Measurements from ENCODE around the gene EXOC7. TPM values are rescaled to one million over a fixed set of nuclear protein-coding genes. Genes with fewer than 3 reads are reported as not detected.
"Not testable (repeated sequence)": the region's sequence is repeated elsewhere in the genome, so short reads cannot be mapped to it uniquely, and the experiment has no call there.

Gene EXOC7
- polyA plus RNA-seq, 1 donor = 97.8 TPM

DNA sequence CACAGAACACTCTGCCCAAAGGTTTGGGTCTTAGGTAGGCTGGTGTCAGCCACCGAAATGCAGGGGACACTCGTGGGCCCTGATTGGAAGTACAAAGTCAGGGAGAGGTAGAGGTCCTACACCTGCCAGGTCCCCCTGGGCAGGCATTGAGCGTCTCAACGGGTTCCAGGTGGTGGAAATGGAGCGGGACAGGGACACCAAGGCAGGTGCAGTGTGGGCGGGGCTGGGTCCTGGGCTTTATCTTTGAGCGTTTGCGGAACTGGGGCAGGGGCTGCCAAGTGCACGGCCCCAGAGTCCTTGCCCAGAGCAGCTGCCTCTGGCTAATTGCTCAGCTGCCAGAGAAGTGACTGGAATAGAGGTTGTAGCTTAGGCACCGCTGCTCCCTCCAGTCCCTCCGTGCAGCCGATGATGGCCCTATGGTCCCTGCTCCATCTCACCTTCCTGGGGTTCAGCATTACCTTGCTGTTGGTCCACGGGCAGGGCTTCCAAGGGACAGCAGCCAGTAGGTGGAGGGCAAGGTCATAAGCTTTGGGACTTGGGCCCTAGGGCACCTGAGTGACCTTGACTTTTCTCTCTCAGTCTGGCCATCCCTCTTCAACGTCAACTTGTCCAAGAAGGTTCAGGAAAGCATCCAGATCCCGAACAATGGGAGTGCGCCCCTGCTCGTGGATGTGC lies 24.6 kb downstream of the EXOC7 start, which contains the start of gene ZACN:
ZACN (plus strand) TSS at position 323 of the 675 bp plus-strand sequence; CDS start at position 406, 83 bp downstream.
- H3K27me3 ChIP-seq (ENCODE audit: control insufficient read depth, insufficient read depth, low read length) = peaks cover 60% of the 10 kb centered on the region

DNA sequence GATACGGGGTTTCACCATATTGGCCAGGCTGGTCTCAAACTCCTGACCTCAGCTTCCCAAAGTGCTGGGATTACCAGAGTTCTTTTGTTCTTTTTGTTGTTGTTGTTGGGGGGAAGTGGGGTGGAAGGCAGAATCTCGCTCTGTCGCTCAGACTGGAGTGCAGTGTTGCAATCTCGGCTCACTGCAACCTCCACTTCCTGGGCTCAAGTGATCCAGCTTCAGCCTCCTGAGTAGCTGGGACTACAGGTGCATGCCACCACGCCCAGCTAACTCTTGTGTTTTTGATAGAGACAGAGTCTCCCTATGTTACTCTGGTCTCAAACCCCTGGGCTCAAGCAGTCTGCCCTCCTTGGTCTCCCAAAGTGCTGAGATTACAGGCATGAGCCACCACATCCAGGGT lies 25.2 kb downstream of the EXOC7 start:
- Histone ChIP-seq H3K36me3 (ENCODE audit: control insufficient read depth, insufficient read depth, low read length) (peaks cover 11% of the 10 kb centered on the region), H3K4me1 (ENCODE audit: control insufficient read depth, insufficient read depth, low read length) (peaks cover 38% of the 10 kb centered on the region), H3K27me3 (ENCODE audit: control insufficient read depth, insufficient read depth, low read length) (peaks cover 66% of the 10 kb centered on the region)
- not testable (repeated sequence) for H3K27ac ChIP-seq (ENCODE audit: low read length); H3K9me3 ChIP-seq (ENCODE audit: control insufficient read depth, low read depth, low read length); H3K4me3 ChIP-seq (ENCODE audit: low read length); DNase-seq
- no CpG with 5 or more reads among the region's 5 CpGs for WGBS (ENCODE audit: insufficient coverage, low lambda C conversion rate)

More for the DNA sequence above, 24.6 kb downstream of the EXOC7 start, which contains the start of gene ZACN:
- no peak for DNase-seq
- no peak within 1 kb of the TSS for H3K4me3 ChIP-seq (ENCODE audit: low read length)
- H3K9me3 ChIP-seq (ENCODE audit: control insufficient read depth, low read depth, low read length) = peaks cover 8% of the 10 kb centered on the region
- WGBS (ENCODE audit: insufficient coverage, low lambda C conversion rate) = no CpG with 5 or more reads among the region's 17 CpGs
- peaks cover 18% of the 10 kb centered on the region for H3K36me3 ChIP-seq (ENCODE audit: control insufficient read depth, insufficient read depth, low read length)
- no peak within 1 kb of the TSS for H3K27ac ChIP-seq (ENCODE audit: low read length)
- peaks cover 38% of the 10 kb centered on the region for H3K4me1 ChIP-seq (ENCODE audit: control insufficient read depth, insufficient read depth, low read length)

DNA sequence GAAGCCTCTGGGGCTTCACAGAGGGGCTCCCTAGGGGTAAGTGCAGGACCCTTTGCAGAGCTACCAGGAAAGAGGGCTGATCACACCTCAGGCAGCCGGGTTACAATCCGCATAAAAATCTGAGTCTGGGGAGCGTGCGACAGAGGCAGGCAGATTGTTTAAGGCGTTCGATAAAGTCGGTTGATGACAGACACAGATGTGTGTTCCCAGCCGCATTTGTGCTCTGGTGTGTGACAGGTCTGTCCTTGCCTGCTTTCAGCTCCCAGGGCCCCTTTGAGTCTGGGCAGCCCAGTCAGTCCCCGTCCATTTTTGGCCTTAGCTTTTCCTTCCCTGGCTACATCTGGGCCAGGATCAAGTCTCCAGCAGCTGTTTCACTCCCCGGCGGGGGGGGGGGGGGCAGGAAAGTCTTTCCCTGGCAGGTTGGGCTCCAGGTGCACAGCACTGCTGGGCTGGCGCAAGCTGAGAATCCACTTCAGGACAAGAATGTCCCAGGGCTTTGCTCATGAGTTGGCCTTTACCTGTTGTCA lies 25.9 kb downstream of the EXOC7 start:
- DNase-seq = no peak
- Histone ChIP-seq H3K9me3 (ENCODE audit: control insufficient read depth, low read depth, low read length) (peaks cover 8% of the 10 kb centered on the region), H3K4me1 (ENCODE audit: control insufficient read depth, insufficient read depth, low read length) (peaks cover 38% of the 10 kb centered on the region), H3K27me3 (ENCODE audit: control insufficient read depth, insufficient read depth, low read length) (peaks cover 67% of the 10 kb centered on the region), H3K36me3 (ENCODE audit: control insufficient read depth, insufficient read depth, low read length) (peaks cover 4% of the 10 kb centered on the region), H3K4me3 (ENCODE audit: low read length) (no peak overlapping the region), H3K27ac (ENCODE audit: low read length) (no peak overlapping the region)
- no CpG with 5 or more reads among the region's 12 CpGs for WGBS (ENCODE audit: insufficient coverage, low lambda C conversion rate)

DNA sequence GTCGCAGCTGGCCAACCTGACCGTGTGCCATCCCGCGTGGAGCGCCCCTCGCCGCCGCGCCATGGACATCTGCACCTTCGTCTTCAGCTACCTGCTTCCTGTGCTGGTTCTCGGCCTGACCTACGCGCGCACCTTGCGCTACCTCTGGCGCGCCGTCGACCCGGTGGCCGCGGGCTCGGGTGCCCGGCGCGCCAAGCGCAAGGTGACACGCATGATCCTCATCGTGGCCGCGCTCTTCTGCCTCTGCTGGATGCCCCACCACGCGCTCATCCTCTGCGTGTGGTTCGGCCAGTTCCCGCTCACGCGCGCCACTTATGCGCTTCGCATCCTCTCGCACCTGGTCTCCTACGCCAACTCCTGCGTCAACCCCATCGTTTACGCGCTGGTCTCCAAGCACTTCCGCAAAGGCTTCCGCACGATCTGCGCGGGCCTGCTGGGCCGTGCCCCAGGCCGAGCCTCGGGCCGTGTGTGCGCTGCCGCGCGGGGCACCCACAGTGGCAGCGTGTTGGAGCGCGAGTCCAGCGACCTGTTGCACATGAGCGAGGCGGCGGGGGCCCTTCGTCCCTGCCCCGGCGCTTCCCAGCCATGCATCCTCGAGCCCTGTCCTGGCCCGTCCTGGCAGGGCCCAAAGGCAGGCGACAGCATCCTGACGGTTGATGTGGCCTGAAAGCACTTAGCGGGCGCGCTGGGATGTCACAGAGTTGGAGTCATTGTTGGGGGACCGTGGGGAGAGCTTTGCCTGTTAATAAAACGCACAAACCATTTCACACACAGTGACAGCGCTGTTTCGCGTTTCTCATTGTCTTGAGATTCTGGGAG lies 26.6 kb downstream of the EXOC7 start:
- no peak overlapping the region for H3K27ac ChIP-seq (ENCODE audit: low read length)
- no peak overlapping the region for H3K4me3 ChIP-seq (ENCODE audit: low read length)
- DNase-seq = peak in 1 of 2 donors; percentile 40
- no peaks in the 10 kb centered on the region for H3K36me3 ChIP-seq (ENCODE audit: control insufficient read depth, insufficient read depth, low read length)
- H3K4me1 ChIP-seq (ENCODE audit: control insufficient read depth, insufficient read depth, low read length) = peaks cover 38% of the 10 kb centered on the region
- H3K27me3 ChIP-seq (ENCODE audit: control insufficient read depth, insufficient read depth, low read length) = peaks cover 67% of the 10 kb centered on the region
- H3K9me3 ChIP-seq (ENCODE audit: control insufficient read depth, low read depth, low read length) = peaks cover 8% of the 10 kb centered on the region
- WGBS (ENCODE audit: insufficient coverage, low lambda C conversion rate) = no CpG with 5 or more reads among the region's 82 CpGs

DNA sequence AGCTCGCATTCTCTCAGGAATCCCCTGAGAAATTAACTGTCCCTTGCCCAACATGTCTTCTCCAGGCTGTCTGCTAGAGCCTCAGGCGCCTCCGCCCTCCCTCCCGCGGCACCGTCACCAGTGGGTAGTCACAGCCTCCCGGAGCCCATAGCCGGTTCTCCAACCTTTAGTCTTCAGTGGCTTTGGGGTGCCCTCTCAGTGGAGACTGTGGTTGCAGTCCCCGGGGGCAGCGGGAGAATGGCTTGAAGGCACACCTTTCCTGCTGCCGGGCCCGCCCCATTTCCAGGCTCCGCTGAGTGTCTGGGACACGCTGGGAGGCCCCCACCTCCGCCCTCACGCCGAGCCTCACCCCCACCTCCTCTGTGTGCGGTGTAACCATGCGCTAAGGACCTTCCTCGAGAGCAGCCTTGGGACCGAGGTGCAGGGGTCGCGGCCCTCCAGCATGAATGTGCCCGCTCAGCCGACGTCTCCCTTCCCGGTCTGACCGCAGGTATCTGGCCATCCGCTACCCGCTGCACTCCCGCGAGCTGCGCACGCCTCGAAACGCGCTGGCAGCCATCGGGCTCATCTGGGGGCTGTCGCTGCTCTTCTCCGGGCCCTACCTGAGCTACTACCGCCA lies 27.3 kb downstream of the EXOC7 start:
- peaks cover 8% of the 10 kb centered on the region for H3K9me3 ChIP-seq (ENCODE audit: control insufficient read depth, low read depth, low read length)
- H3K36me3 ChIP-seq (ENCODE audit: control insufficient read depth, insufficient read depth, low read length) = no peaks in the 10 kb centered on the region
- no peak overlapping the region for H3K27ac ChIP-seq (ENCODE audit: low read length)
- H3K4me3 ChIP-seq (ENCODE audit: low read length) = no peak overlapping the region
- H3K27me3 ChIP-seq (ENCODE audit: control insufficient read depth, insufficient read depth, low read length) = peaks cover 67% of the 10 kb centered on the region
- peaks cover 38% of the 10 kb centered on the region for H3K4me1 ChIP-seq (ENCODE audit: control insufficient read depth, insufficient read depth, low read length)
- peak in 1 of 2 donors; percentile 20 for DNase-seq
- no CpG with 5 or more reads among the region's 41 CpGs for WGBS (ENCODE audit: insufficient coverage, low lambda C conversion rate)

DNA sequence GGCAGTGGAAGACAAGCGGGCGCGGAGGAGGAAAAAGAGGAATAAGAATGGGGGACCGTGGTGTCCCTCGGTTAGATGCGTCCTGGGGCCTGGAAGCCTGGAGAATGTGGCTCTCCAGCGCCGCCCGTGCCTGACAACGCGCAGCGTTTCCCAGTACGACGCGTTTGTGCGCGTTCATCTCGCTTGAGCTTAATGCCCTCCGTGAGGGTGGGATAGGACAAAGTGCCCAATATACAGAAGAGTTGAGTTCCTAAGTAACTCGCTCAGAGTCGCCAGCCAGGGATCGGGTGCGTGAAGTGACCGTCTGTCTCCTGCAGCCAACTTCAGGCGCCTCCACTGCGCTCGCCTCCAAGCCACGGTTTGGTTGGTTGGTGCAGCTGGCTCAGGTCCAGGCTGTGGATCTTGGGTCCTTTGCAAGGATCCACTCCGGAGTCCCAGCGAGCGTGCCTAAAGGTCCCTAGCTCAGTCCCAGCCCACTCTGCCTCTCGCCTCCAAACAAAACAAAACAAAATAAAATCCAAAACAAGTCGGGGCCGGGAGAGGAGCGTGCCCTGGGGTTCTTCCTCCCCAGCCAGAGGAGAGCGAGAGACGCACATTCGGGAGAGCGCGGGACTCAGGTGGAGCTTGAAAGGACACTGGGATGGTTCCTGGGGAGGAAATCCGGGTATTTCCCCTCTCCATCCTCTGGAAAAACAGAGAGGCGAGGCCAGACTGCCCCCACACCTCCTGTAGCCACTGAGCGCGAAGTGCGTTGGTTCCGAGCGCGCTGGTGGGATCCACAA lies 28.0 kb downstream of the EXOC7 start:
- Histone ChIP-seq H3K27me3 (ENCODE audit: control insufficient read depth, insufficient read depth, low read length) (peaks cover 67% of the 10 kb centered on the region), H3K27ac (ENCODE audit: low read length) (no peak overlapping the region), H3K9me3 (ENCODE audit: control insufficient read depth, low read depth, low read length) (peaks cover 8% of the 10 kb centered on the region), H3K4me1 (ENCODE audit: control insufficient read depth, insufficient read depth, low read length) (peaks cover 42% of the 10 kb centered on the region), H3K36me3 (ENCODE audit: control insufficient read depth, insufficient read depth, low read length) (no peaks in the 10 kb centered on the region), H3K4me3 (ENCODE audit: low read length) (peak overlapping the region; percentile 11)
- peak in 1 of 2 donors; percentile 47 for DNase-seq
- no CpG with 5 or more reads among the region's 48 CpGs for WGBS (ENCODE audit: insufficient coverage, low lambda C conversion rate)

DNA sequence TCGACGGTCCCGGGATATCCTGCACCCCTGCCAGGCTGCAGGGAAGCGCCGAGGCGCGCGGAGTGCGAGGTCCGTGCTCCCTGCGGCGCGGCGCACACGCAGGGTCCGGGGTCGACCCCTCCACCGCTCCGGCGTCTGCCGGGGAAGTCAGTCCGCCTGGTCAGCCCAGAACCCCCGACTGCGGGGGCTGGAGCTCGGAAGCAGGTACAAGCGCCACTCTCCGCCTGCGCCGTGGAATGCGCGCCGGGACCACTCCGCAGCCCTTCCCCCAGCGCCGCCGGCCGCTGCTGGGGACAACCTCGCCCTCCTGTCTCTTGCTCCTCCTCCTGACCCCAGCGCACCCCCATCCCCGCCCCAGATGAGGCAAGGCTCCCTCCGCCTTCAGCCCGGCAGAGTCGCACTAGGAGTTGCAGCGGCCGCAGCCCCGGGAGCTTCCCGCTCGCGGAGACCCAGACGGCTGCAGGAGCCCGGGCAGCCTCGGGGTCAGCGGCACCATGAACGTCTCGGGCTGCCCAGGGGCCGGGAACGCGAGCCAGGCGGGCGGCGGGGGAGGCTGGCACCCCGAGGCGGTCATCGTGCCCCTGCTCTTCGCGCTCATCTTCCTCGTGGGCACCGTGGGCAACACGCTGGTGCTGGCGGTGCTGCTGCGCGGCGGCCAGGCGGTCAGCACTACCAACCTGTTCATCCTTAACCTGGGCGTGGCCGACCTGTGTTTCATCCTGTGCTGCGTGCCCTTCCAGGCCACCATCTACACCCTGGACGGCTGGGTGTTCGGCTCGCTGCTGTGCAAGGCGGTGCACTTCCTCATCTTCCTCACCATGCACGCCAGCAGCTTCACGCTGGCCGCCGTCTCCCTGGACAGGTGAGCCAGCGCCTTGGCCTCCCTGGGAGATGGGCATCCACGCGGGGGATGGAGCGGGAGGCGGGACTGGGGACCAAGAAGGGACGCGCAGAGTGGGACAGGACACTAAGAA lies 28.9 kb downstream of the EXOC7 start, which contains the start of gene GALR2:
GALR2 (plus strand) TSS at position 392 of the 974 bp plus-strand sequence; CDS start at position 495, 103 bp downstream.
- Histone ChIP-seq H3K27me3 (ENCODE audit: control insufficient read depth, insufficient read depth, low read length) (peaks cover 64% of the 10 kb centered on the region), H3K9me3 (ENCODE audit: control insufficient read depth, low read depth, low read length) (peaks cover 8% of the 10 kb centered on the region), H3K36me3 (ENCODE audit: control insufficient read depth, insufficient read depth, low read length) (no peaks in the 10 kb centered on the region), H3K27ac (ENCODE audit: low read length) (no peak within 1 kb of the TSS), H3K4me3 (ENCODE audit: low read length) (peak within 1 kb of the TSS; percentile 11), H3K4me1 (ENCODE audit: control insufficient read depth, insufficient read depth, low read length) (peaks cover 36% of the 10 kb centered on the region)
- no CpG with 5 or more reads among the region's 92 CpGs for WGBS (ENCODE audit: insufficient coverage, low lambda C conversion rate)
- DNase-seq = peak in 1 of 2 donors; percentile 30

DNA sequence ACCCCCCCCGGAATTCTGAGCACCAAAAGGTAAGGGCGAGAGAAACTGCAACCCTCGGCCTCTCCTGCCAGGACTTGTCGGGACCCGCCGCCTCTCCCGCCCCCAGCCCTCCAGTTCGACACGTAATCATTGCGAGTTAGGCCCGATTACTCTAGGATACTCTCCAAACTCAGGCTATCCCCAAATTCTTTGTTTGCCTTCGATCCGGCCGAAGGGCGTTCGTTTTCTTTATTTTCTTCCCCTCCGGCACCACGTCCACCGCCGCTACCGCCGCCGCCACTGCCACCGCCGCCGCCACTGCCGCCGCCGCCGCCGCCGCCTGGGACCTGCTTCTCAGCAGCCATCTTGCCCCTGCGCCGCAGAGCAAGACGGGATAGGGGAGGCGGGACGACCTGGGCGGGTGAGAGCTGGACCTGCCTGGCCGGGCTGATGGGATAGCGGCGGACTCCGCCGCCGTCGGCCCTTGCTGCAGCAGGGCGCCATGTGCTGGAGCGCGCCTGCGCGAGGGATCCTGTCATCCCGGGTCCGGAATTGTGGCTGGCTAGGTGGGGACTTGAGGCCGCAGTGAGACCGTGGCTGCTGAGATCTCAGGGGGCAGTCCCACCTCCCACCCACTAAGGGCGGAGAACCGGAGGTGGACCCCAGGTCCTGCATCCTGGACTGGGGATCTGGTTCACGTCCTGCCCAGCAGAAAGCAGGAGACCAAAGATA lies 31.3 kb downstream of the EXOC7 start, which contains the start of gene SRP68:
SRP68 (minus strand) TSS at position 370 of the 711 bp plus-strand sequence; CDS start at position 344, 26 bp downstream.
- H3K4me1 ChIP-seq (ENCODE audit: control insufficient read depth, insufficient read depth, low read length) = peaks cover 26% of the 10 kb centered on the region
- H3K36me3 ChIP-seq (ENCODE audit: control insufficient read depth, insufficient read depth, low read length) = peaks cover 7% of the 10 kb centered on the region
- H3K27me3 ChIP-seq (ENCODE audit: control insufficient read depth, insufficient read depth, low read length) = peaks cover 40% of the 10 kb centered on the region
- peak within 1 kb of the TSS; percentile 14 for H3K27ac ChIP-seq (ENCODE audit: low read length)
- DNase-seq = peak; percentile 91 to 93
- H3K4me3 ChIP-seq (ENCODE audit: low read length) = peak within 1 kb of the TSS; percentile 92
- H3K9me3 ChIP-seq (ENCODE audit: control insufficient read depth, low read depth, low read length) = peaks cover 8% of the 10 kb centered on the region
- WGBS (ENCODE audit: insufficient coverage, low lambda C conversion rate) = 0% methylated on average over 1 of the region's 57 CpGs

All from large intestine (tissue), 3 donors.